HFF-Myc (cell line): ENCODE data around the gene FARP1.

Experiments used
- DNase-seq: peaks from one replicate; pipeline ENCODE4 v3.0.0-alpha.2; 2011; ENCODE audit warnings: low read depth; ENCODE audit errors: extremely low read depth
- H3K4me3 ChIP-seq: replicated peaks from 2 replicates; pipeline ENCODE4 v1.5.1; 2011; ENCODE audit warnings: low read depth, mild to moderate bottlenecking, control low read depth, low read length
- CTCF ChIP-seq: IDR thresholded peaks from 2 replicates; pipeline ENCODE4 v1.5.1; 2012; ENCODE audit warnings: mild to moderate bottlenecking, low read depth, low read length, control low read depth; ENCODE audit errors: missing control alignments

The FARP1 gene

GRCh38 chr13:98222081-98222554 lies 79.2 kb downstream of the FARP1 start:
- TF ChIP-seq CTCF, result no peak
- no peak for DNase-seq
- H3K4me3 ChIP-seq, result no peak overlapping the region

DNA sequence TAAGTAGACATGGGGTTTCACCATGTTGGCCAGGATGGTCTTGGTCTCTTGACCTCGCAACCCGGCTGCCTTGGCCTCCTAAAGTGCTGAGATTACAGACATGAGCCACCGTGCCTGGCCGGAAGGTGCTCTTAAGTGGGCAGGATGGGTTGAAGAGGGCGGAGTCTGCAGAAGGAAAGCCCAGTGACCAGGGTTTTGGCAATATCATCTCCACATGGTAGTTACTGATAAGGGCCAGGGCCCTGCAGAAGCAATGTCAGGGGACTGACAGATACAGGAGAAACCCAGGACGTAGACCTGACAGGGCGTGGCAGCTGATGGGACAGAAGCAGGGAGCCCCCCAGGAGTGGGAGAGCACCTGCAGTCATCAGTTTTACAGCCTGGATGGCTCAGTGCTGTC lies 79.9 kb downstream of the FARP1 start:
- H3K4me3 ChIP-seq, result no peak overlapping the region
- DNase-seq, result no peak
- no peak for TF ChIP-seq CTCF

DNA sequence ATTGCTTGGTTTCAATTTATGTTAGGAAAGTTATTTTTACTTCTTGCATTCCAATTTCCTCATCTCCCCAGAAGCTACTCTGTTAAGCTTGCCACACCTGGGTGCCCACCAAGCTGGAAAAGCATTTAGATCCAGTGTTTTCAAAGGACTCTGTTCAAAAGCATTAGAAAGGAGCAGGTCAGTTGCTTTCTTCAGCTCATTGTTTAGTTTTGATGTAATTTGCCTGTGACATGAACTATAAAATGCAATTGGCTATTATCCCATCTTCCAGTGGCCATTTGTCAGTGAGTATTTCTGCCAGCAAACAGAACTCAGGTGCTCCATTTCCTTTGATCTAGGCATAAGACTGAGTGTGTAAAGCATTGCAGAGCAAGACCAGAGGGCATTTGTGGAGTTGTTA lies 80.8 kb downstream of the FARP1 start:
- no peak for TF ChIP-seq CTCF
- no peak for DNase-seq
- no peak overlapping the region for H3K4me3 ChIP-seq

GRCh38 chr13:98224557-98224956 lies 81.7 kb downstream of the FARP1 start:
- no peak for TF ChIP-seq CTCF
- no peak overlapping the region for H3K4me3 ChIP-seq
- DNase-seq, result no peak

DNA sequence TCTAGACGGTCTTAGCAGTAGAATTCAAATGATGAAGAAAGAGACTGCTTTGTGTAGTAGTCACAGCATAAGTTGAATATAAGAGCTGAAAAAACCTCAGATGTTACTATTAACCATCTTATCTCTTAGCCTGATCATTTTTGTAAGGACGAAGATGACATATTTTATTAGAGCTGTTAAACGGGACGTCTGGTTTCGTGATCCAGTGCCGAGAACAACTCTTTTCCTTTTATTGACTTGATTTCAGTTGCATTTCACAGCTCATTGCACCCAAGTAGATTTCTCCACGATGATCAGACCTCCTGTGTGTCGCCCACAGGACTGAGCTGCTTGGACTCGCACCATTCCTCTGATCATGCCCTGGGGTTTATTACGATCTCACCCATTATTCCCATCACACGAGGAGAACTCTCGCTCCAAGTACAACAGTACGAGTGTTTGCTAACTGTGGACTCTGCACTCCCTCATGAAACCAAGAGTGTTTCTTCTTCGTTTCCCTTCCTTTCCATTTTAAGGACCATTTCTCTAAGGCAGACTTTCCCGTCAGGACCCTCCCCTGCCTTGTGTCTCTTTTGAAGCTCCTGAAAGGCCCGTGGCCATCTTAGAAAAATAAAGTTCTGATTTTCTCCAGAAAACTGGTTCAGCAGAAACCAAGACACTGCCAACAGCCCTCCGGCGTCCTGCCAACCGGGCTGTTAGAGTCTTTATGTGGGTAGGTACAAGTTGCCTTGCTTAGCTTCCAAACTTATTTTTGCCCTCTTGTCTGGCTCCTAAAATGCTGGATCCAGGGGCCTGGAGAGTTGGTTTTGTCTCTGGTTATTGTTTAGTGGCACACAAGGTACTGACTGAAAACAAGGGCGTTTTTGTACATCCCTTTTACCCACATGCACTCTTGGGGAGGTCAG lies 82.4 kb downstream of the FARP1 start:
- no peak for DNase-seq
- H3K4me3 ChIP-seq, result no peak overlapping the region

DNA sequence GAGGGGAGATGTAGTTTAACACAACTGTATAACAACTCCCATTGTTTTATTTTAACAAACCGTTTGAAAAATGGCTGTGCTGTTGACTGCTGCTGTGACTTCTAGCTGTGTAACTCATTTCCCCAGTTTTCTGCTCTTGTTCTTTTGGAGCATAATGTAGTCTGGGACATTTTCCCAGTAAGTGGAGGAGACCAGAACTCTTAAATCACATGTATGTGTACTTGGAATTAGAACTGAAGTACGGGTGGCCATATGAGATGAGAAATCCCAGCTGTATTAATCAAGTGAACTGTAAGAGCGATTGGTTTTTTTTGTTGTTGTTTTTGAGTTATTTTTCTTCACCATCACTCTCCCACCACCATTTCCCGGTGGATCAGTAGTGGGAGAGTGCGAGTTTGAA lies 83.6 kb downstream of the FARP1 start:
- TF ChIP-seq CTCF, result no peak
- H3K4me3 ChIP-seq, result no peak overlapping the region
- DNase-seq, result no peak

More for the DNA sequence above, 82.4 kb downstream of the FARP1 start:
- TF ChIP-seq CTCF, result no peak
